PC-3 (cell line): ENCODE results near the gene PSMD2. TPM values are rescaled to one million over a fixed set of nuclear protein-coding genes. Genes with fewer than 3 reads are reported as not detected.

Experiments
- ATAC-seq: fragments of 200-7000 bp; cut with Tn5 transposase; 2 replicates; pipeline ENCODE4 v1.9.1; 2020; ENCODE audit warnings: mild to moderate bottlenecking, moderate library complexity
- BruUV-seq: library from RNA; stranded (reverse); fragments of 400-500 nt; replicated peaks from 2 replicates; lab custom pipeline; 2021; lab: Mats Ljungman, UMichigan
- CTCF ChIA-PET: fragments of 300-600 bp; sonication (Branson Sonifier 250); formaldehyde crosslinking; loops from one replicate; lab custom pipeline; 2022; ENCODE audit warnings: antibody characterized with exemption; lab: Charles Lee
- POLR2A ChIA-PET: fragments of 300-600 bp; sonication (Branson Sonifier 250); formaldehyde crosslinking; loops from one replicate; lab custom pipeline; 2022; ENCODE audit warnings: antibody characterized with exemption; ENCODE audit not compliant: unreplicated experiment; lab: Charles Lee
- DNase-seq: peaks from one replicate; pipeline ENCODE4 v3.0.0-alpha.2; 2015
- H2AFZ ChIP-seq: fragments of 300-600 bp; sonication (generic); 2 replicates; pipeline ENCODE4 v1.6.0; 2016; ENCODE audit warnings: antibody characterized with exemption, low read length
- H3F3A ChIP-seq: fragments of 300-600 bp; sonication (generic); one replicate; pipeline ENCODE4 v1.6.0; 2017; ENCODE audit warnings: antibody characterized with exemption, low read length, control low read depth, mild to moderate bottlenecking; ENCODE audit not compliant: unreplicated experiment
- H3K27ac ChIP-seq: fragments of 300-600 bp; sonication (generic); 2 replicates; pipeline ENCODE4 v1.5.1; 2016; ENCODE audit warnings: mild to moderate bottlenecking, low read length
- H3K27me3 ChIP-seq: fragments of 300-600 bp; sonication (generic); 2 replicates; pipeline ENCODE4 v1.6.1; 2016; ENCODE audit warnings: low read length, mixed read lengths
- H3K36me3 ChIP-seq: fragments of 300-600 bp; sonication (generic); 2 replicates; pipeline ENCODE4 v1.6.1; 2016; ENCODE audit warnings: low read depth, mixed run types, low read length, mixed read lengths
- H3K4me1 ChIP-seq: fragments of 300-600 bp; sonication (generic); 2 replicates; pipeline ENCODE4 v1.5.1; 2016; ENCODE audit warnings: low read length; ENCODE audit not compliant: insufficient read depth
- H3K4me2 ChIP-seq: fragments of 300-600 bp; sonication (generic); 2 replicates; pipeline ENCODE4 v1.6.0; 2016; ENCODE audit warnings: low read length
- H3K4me3 ChIP-seq: fragments of 300-600 bp; sonication (generic); 2 replicates; pipeline ENCODE4 v1.5.1; 2016; ENCODE audit warnings: mild to moderate bottlenecking, low read length, mixed read lengths
- H3K79me2 ChIP-seq: fragments of 300-600 bp; sonication (generic); 2 replicates; pipeline ENCODE4 v1.6.1; 2017; ENCODE audit warnings: low read length, mixed read lengths
- H3K9ac ChIP-seq: fragments of 300-600 bp; sonication (generic); 2 replicates; pipeline ENCODE4 v1.6.0; 2016; ENCODE audit warnings: mild to moderate bottlenecking, low read length
- H3K9me2 ChIP-seq: fragments of 300-600 bp; sonication (generic); replicated peaks from 2 replicates; pipeline ENCODE4 v1.6.1; 2016; ENCODE audit warnings: mixed run types, low read length, mixed read lengths
- H3K9me3 ChIP-seq: fragments of 300-600 bp; sonication (generic); 2 replicates; pipeline ENCODE4 v1.6.1; 2016; ENCODE audit warnings: low read length, mixed read lengths
- H4K20me1 ChIP-seq: fragments of 300-600 bp; sonication (generic); 2 replicates; pipeline ENCODE4 v1.6.1; 2016; ENCODE audit warnings: low read length, mixed read lengths
- CTCF ChIP-seq: fragments of 300-600 bp; sonication (generic); conservative IDR thresholded peaks from 2 replicates; pipeline ENCODE4 v1.5.1; 2017; ENCODE audit warnings: antibody characterized with exemption, low read depth, mild to moderate bottlenecking, low read length
- EZH2 ChIP-seq: fragments of 300-600 bp; sonication (generic); IDR thresholded peaks from one replicate; pipeline ENCODE4 v1.6.1; 2017; ENCODE audit warnings: antibody characterized with exemption, mild to moderate bottlenecking, low read length; ENCODE audit not compliant: unreplicated experiment
- EZH2phosphoT487 ChIP-seq: fragments of 300-600 bp; sonication (generic); IDR thresholded peaks from 2 replicates; pipeline ENCODE4 v1.6.1; 2018; ENCODE audit warnings: mild to moderate bottlenecking, antibody characterized with exemption, low read length, borderline replicate concordance
- intact Hi-C: fragments of 100-400 bp; cut with micrococcal nuclease; formaldehyde crosslinking; loops from 2 replicates; pipeline ENCODE4 v1.9.0; 2023
- total RNA-seq: library from RNA; depleted of rRNA; stranded (reverse); fragments of >200 nt; gene quantifications from 2 replicates; pipeline ENCODE4 v1.2.3, GENCODE V29; 2014

PSMD2 gene
- total RNA-seq, 1 experiment from 2014 or later: 1,057 TPM

DNA sequence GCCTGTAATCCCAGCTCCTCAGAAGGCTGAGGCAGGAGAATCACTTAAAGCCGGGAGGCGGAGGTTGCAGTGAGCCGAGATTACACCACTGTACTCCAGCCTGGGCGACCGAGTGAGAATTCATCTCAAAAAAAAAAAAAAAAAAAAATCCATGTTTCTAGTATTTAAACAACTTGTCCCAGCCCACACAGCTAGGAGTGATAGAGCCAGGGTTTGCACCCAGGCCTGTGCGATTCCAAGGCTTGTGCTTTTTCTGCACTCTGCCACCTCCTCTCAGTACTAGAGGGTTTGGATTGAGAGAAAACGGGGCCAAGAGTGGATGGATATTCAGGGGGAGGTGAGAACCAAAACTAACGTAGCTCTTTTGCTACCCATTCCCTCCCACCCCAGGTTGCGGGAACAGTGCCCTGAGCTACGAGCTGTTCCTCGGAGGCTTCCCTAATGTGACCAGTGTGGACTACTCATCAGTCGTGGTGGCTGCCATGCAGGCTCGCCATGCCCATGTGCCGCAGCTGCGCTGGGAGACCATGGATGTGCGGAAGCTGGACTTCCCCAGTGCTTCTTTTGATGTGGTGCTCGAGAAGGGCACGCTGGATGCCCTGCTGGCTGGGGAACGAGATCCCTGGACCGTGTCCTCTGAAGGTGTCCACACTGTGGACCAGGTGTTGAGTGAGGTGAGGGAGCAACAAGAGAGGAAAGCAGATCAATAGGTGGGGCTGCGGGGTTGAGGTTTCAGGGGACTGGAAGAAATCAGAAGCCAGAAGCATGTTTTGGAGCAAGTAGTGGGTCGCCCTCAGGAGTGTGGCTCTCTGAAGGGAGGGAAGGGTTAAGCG is 41.7 kb upstream of the PSMD2 start:
- no peak overlapping the region for H3K4me2 ChIP-seq
- H3K4me3 ChIP-seq: no peak overlapping the region
- no peaks in the 10 kb centered on the region for H3K27me3 ChIP-seq
- H3K27ac ChIP-seq: no peak overlapping the region
- H3K79me2 ChIP-seq: peaks cover 13% of the 10 kb centered on the region
- no peaks in the 10 kb centered on the region for H3K36me3 ChIP-seq
- DNase-seq (no peak), ATAC-seq (no peak)
- no peaks in the 10 kb centered on the region for H3K9me3 ChIP-seq
- ChIA-PET CTCF (no interaction called here), POLR2A (no interaction called here)
- peaks cover 12% of the 10 kb centered on the region; the same call in 1 of the 2 replicates for H4K20me1 ChIP-seq
- H3F3A ChIP-seq: no peaks in the 10 kb centered on the region
- no peaks in the 10 kb centered on the region for H3K9me2 ChIP-seq
- intact Hi-C loops: no loop called here
- BruUV-seq: no TSS peak
- peaks cover 18% of the 10 kb centered on the region for H3K4me1 ChIP-seq
- no peak for TF ChIP-seq EZH2
- TF ChIP-seq EZH2phosphoT487: no peak
- no peak for TF ChIP-seq CTCF
- H2AFZ ChIP-seq: no peak overlapping the region
- H3K9ac ChIP-seq: no peak overlapping the region

- no peak overlapping the region for H3K27ac ChIP-seq
- peaks cover 19% of the 10 kb centered on the region for H3K4me1 ChIP-seq
- no peaks in the 10 kb centered on the region for H3K9me2 ChIP-seq
- intact Hi-C loops: no loop called here
- no peaks in the 10 kb centered on the region for H3K27me3 ChIP-seq
- no peaks in the 10 kb centered on the region for H3K36me3 ChIP-seq
- ChIA-PET POLR2A (no interaction called here), CTCF (no interaction called here)
- DNase-seq (no peak), ATAC-seq (no peak)
- BruUV-seq: no TSS peak
- H3K4me2 ChIP-seq: no peak overlapping the region
- no peak overlapping the region for H2AFZ ChIP-seq
- no peak overlapping the region for H3K9ac ChIP-seq
- no peak overlapping the region for H3K4me3 ChIP-seq
- peaks cover 3% of the 10 kb centered on the region; the same call in 1 of the 2 replicates for H3K79me2 ChIP-seq
- H3F3A ChIP-seq: no peaks in the 10 kb centered on the region
- no peaks in the 10 kb centered on the region for H3K9me3 ChIP-seq
- peaks cover 12% of the 10 kb centered on the region; the same call in 1 of the 2 replicates for H4K20me1 ChIP-seq
- TF ChIP-seq EZH2phosphoT487 (no peak), EZH2 (no peak), CTCF (no peak)
Measured at GRCh38 chr3:184258926-184259325, 40.1 kb upstream of the PSMD2 start.

- Histone ChIP-seq H3K9me3 (no peaks in the 10 kb centered on the region), H3K36me3 (no peaks in the 10 kb centered on the region), H3K4me2 (no peak overlapping the region), H3K27ac (no peak overlapping the region), H3K9ac (no peak overlapping the region), H3K4me1 (peaks cover 19% of the 10 kb centered on the region), H3K4me3 (no peak overlapping the region), H2AFZ (no peak overlapping the region), H4K20me1 (peaks cover 12% of the 10 kb centered on the region; the same call in 1 of the 2 replicates), H3K9me2 (no peaks in the 10 kb centered on the region), H3F3A (no peaks in the 10 kb centered on the region), H3K79me2 (no peaks in the 10 kb centered on the region), H3K27me3 (no peaks in the 10 kb centered on the region)
- TF ChIP-seq EZH2phosphoT487 (no peak), CTCF (no peak), EZH2 (no peak)
- POLR2A ChIA-PET: no interaction called here
- CTCF ChIA-PET: no interaction called here
- ATAC-seq (no peak), DNase-seq (no peak)
- BruUV-seq: no TSS peak
- intact Hi-C loops: no loop called here
Measured at GRCh38 chr3:184259396-184259877, 39.6 kb upstream of the PSMD2 start.
